IMR-90 (cell line): ENCODE measurements around the gene HRAS. TPM values are rescaled to one million over a fixed set of nuclear protein-coding genes. Genes with fewer than 3 reads are reported as not detected.

Source experiments
- ATAC-seq: fragments of 200-7000 bp; cut with Tn5 transposase; 2 replicates; pipeline ENCODE4 v1.9.1; 2020; ENCODE audit warnings: low read depth, mild to moderate bottlenecking, moderate library complexity
- BruUV-seq: library from RNA; stranded (reverse); fragments of 400-500 nt; replicated peaks from 2 replicates; lab custom pipeline; 2021; lab: Mats Ljungman, UMichigan
- CTCF ChIA-PET: fragments of 300-600 bp; formaldehyde crosslinking; extraction: SDS; loops from one replicate; lab custom pipeline; 2021; ENCODE audit warnings: antibody characterized with exemption; lab: Yijun Ruan, JAX
- POLR2A ChIA-PET: fragments of 300-600 bp; sonication (Branson Sonifier 250); formaldehyde crosslinking; loops from one replicate; lab custom pipeline; 2022; ENCODE audit warnings: antibody characterized with exemption; ENCODE audit not compliant: unreplicated experiment; lab: Charles Lee
- DNase-seq: peaks from one replicate; pipeline ENCODE4 v3.0.0; 2013
- H2AFZ ChIP-seq: replicated peaks from 2 replicates; pipeline ENCODE3; 2013; ENCODE audit warnings: low read length, mild to moderate bottlenecking; ENCODE audit not compliant: poor library complexity
- H2AK5ac ChIP-seq: 2 replicates; pipeline ENCODE4 v1.6.1; 2013; ENCODE audit warnings: low read depth, low read length, inconsistent platforms
- H2AK9ac ChIP-seq: replicated peaks from 2 replicates; pipeline ENCODE3; 2013; ENCODE audit warnings: mild to moderate bottlenecking, low read depth, low read length, moderate library complexity; ENCODE audit not compliant: poor library complexity
- H2BK120ac ChIP-seq: 2 replicates; pipeline ENCODE4 v1.6.1; 2013; ENCODE audit warnings: low read depth, low read length, inconsistent platforms
- H2BK15ac ChIP-seq: 3 replicates; pipeline ENCODE4 v1.6.1; 2013; ENCODE audit warnings: low read depth, low read length, inconsistent platforms
- H2BK20ac ChIP-seq: 2 replicates; pipeline ENCODE4 v1.6.1; 2013; ENCODE audit warnings: low read depth, mild to moderate bottlenecking, inconsistent platforms, low read length, moderate library complexity
- H2BK5ac ChIP-seq: 2 replicates; pipeline ENCODE4 v1.6.1; 2013; ENCODE audit warnings: mild to moderate bottlenecking, low read depth, low read length, inconsistent platforms; ENCODE audit not compliant: poor library complexity, severe bottlenecking
- H3K14ac ChIP-seq: replicated peaks from 2 replicates; pipeline ENCODE4 v1.6.1; 2013; ENCODE audit warnings: low read depth, low read length, inconsistent platforms
- H3K18ac ChIP-seq: 2 replicates; pipeline ENCODE4 v1.6.1; 2013; ENCODE audit warnings: low read depth, low read length, control low read depth
- H3K23ac ChIP-seq: 2 replicates; pipeline ENCODE4 v1.6.1; 2013; ENCODE audit warnings: low read depth, low read length, inconsistent platforms
- H3K27ac ChIP-seq: 2 replicates; pipeline ENCODE4 v1.5.1; 2013; ENCODE audit warnings: mild to moderate bottlenecking, control low read depth, low read length; ENCODE audit not compliant: insufficient read depth
- H3K27me3 ChIP-seq: 2 replicates; pipeline ENCODE4 v1.6.1; 2013; ENCODE audit warnings: low read length; ENCODE audit not compliant: control insufficient read depth, insufficient read depth
- H3K36me3 ChIP-seq: 2 replicates; pipeline ENCODE4 v1.6.1; 2013; ENCODE audit warnings: low read length, mixed read lengths; ENCODE audit not compliant: control insufficient read depth, insufficient read depth
- H3K4ac ChIP-seq: 2 replicates; pipeline ENCODE4 v1.6.1; 2013; ENCODE audit warnings: low read depth, low read length, inconsistent platforms
- H3K4me1 ChIP-seq: 2 replicates; pipeline ENCODE4 v1.6.1; 2013; ENCODE audit warnings: low read length, mixed read lengths; ENCODE audit not compliant: control insufficient read depth, insufficient read depth
- H3K4me2 ChIP-seq: 2 replicates; pipeline ENCODE4 v1.6.1; 2013; ENCODE audit warnings: low read depth, mild to moderate bottlenecking, control low read depth, low read length, moderate library complexity
- H3K4me3 ChIP-seq: 2 replicates; pipeline ENCODE4 v1.5.1; 2013; ENCODE audit warnings: low read depth, mild to moderate bottlenecking, control low read depth, low read length, moderate library complexity; ENCODE audit not compliant: insufficient read depth
- H3K56ac ChIP-seq: 2 replicates; pipeline ENCODE4 v1.6.1; 2013; ENCODE audit warnings: low read length, inconsistent platforms; ENCODE audit not compliant: insufficient read depth; ENCODE audit errors: extremely low read depth
- H3K79me1 ChIP-seq, 2 experiments: 2 replicates each; pipeline ENCODE4 v1.6.1; 2013; ENCODE audit warnings: low read length in 2 of 2, inconsistent platforms in 1 of 2, low read depth in 1 of 2
- H3K9ac ChIP-seq: 2 replicates; pipeline ENCODE4 v1.6.1; 2013; ENCODE audit warnings: low read depth, low read length, control low read depth
- H3K9me1 ChIP-seq: 2 replicates; pipeline ENCODE4 v1.6.1; 2013; ENCODE audit warnings: low read length, inconsistent platforms; ENCODE audit not compliant: insufficient read depth
- H3K9me3 ChIP-seq: 2 replicates; pipeline ENCODE4 v1.6.1; 2013; ENCODE audit warnings: low read length; ENCODE audit not compliant: control insufficient read depth, insufficient read depth
- H4K20me1 ChIP-seq: 2 replicates; pipeline ENCODE4 v1.6.1; 2013; ENCODE audit warnings: low read length, inconsistent platforms; ENCODE audit not compliant: insufficient read depth
- H4K5ac ChIP-seq: 2 replicates; pipeline ENCODE4 v1.6.1; 2013; ENCODE audit warnings: mild to moderate bottlenecking, low read depth, low read length, control low read depth
- H4K8ac ChIP-seq, 2 experiments: 2 replicates each; pipeline ENCODE4 v1.6.1; 2013; ENCODE audit warnings: low read depth in 2 of 2, low read length in 2 of 2, control low read depth in 1 of 2, inconsistent platforms in 1 of 2
- H4K91ac ChIP-seq: 2 replicates; pipeline ENCODE4 v1.6.1; 2013; ENCODE audit warnings: low read depth, low read length, inconsistent platforms; ENCODE audit not compliant: insufficient read depth
- BHLHE40 ChIP-seq: fragments of 150-350 bp; IDR thresholded peaks from 2 replicates; pipeline ENCODE4 v1.6.1; 2016; ENCODE audit warnings: mild to moderate bottlenecking, low read depth, low read length
- CEBPB ChIP-seq: IDR thresholded peaks from 2 replicates; pipeline ENCODE4 v1.6.1; 2012; ENCODE audit warnings: low read depth, low read length, improper control_type of control experiment
- CHD1 ChIP-seq: IDR thresholded peaks from 2 replicates; pipeline ENCODE4 v1.6.1; 2012; ENCODE audit warnings: low read depth, low read length, improper control_type of control experiment
- CTCF ChIP-seq: conservative IDR thresholded peaks from 2 replicates; pipeline ENCODE4 v1.5.1; 2012; ENCODE audit warnings: mild to moderate bottlenecking, low read depth, low read length, improper control_type of control experiment
- ELK1 ChIP-seq: fragments of 150-350 bp; IDR thresholded peaks from 2 replicates; pipeline ENCODE4 v1.6.1; 2016; ENCODE audit warnings: low read depth, mild to moderate bottlenecking, low read length, moderate library complexity, borderline replicate concordance
- FOS ChIP-seq: fragments of 150-350 bp; IDR thresholded peaks from 2 replicates; pipeline ENCODE4 v1.6.1; 2016; ENCODE audit warnings: low read depth, low read length
- MAFK ChIP-seq: IDR thresholded peaks from 2 replicates; pipeline ENCODE4 v1.6.1; 2012; ENCODE audit warnings: low read depth, low read length, improper control_type of control experiment
- MAZ ChIP-seq: IDR thresholded peaks from 2 replicates; pipeline ENCODE4 v1.6.1; 2012; ENCODE audit warnings: low read depth, mild to moderate bottlenecking, low read length, improper control_type of control experiment, moderate library complexity, borderline replicate concordance
- MXI1 ChIP-seq: IDR thresholded peaks from 2 replicates; pipeline ENCODE4 v1.6.1; 2012; ENCODE audit warnings: low read depth, mild to moderate bottlenecking, low read length, moderate library complexity, borderline replicate concordance
- NFE2L2 ChIP-seq: fragments of 150-350 bp; IDR thresholded peaks from 2 replicates; pipeline ENCODE4 v1.6.1; 2016; ENCODE audit warnings: low read depth, mild to moderate bottlenecking, low read length
- POLR2A ChIP-seq: IDR thresholded peaks from 2 replicates; pipeline ENCODE4 v1.6.1; 2012; ENCODE audit warnings: mild to moderate bottlenecking, low read depth, low read length
- RAD21 ChIP-seq: IDR thresholded peaks from 2 replicates; pipeline ENCODE4 v1.6.1; 2012; ENCODE audit warnings: low read length, improper control_type of control experiment
- RCOR1 ChIP-seq: IDR thresholded peaks from 2 replicates; pipeline ENCODE4 v1.6.1; 2012; ENCODE audit warnings: mild to moderate bottlenecking, low read length, improper control_type of control experiment; ENCODE audit not compliant: insufficient replicate concordance
- RFX5 ChIP-seq: IDR thresholded peaks from 2 replicates; pipeline ENCODE4 v1.8.0; 2012; ENCODE audit warnings: low read depth, mild to moderate bottlenecking, low read length, moderate library complexity
- SMC3 ChIP-seq: fragments of 150-350 bp; IDR thresholded peaks from 2 replicates; pipeline ENCODE4 v1.6.1; 2016; ENCODE audit warnings: low read depth, mild to moderate bottlenecking, antibody characterized with exemption, low read length, moderate library complexity
- WGBS, 2 experiments: methylation state at CpG; one replicate each; pipeline versions ENCODE4 v1.1.5 to v1.1.7; 2013; ENCODE audit warnings: missing lambda C conversion rate in 2 of 2; ENCODE audit not compliant: insufficient read length in 1 of 2; ENCODE audit errors: extremely low coverage in 2 of 2; 5-methylcytosine and 5-hydroxymethylcytosine counted together
- dilution Hi-C: fragments of 300-500 bp; cut with HindIII; formaldehyde crosslinking; loops from one replicate; pipeline ENCODE4 v1.14.3; 2018; ENCODE audit warnings: low sequenced_read_pairs; ENCODE audit not compliant: unreplicated experiment
- in situ Hi-C: fragments of 300-500 bp; cut with MboI; formaldehyde crosslinking; loops from 3 replicates; pipeline ENCODE4 v1.14.3; 2019; ENCODE audit warnings: low sequenced_read_pairs, inconsistent platforms, mixed read lengths
- intact Hi-C: fragments of 100-400 bp; cut with micrococcal nuclease; formaldehyde crosslinking; loops from 2 replicates; pipeline ENCODE4 v1.10.0; 2022
- polyA plus RNA-seq, 3 experiments: library from polyadenylated mRNA; depleted of rRNA; stranded (reverse); fragments of >200 nt; gene quantifications; 2 replicates each; pipeline ENCODE4 v1.2.3, GENCODE V29; 2012; ENCODE audit warnings: low replicate concordance in 1 of 3
- total RNA-seq: library from RNA; depleted of rRNA; stranded (reverse); fragments of >200 nt; gene quantifications from 2 replicates; pipeline ENCODE4 v1.2.3, GENCODE V29; 2012
- TF ChIP-seq, protein P1 (sequence below): fragments of 150-350 bp; IDR thresholded peaks from 2 replicates; pipeline ENCODE4 v1.6.1; 2017; ENCODE audit warnings: mild to moderate bottlenecking, antibody characterized with exemption, low read length, low read depth

Gene HRAS
- total and polyA plus RNA-seq, 2 of the 4 experiments (the other 2 are of a cell fraction) = 108 to 123 TPM

DNA sequence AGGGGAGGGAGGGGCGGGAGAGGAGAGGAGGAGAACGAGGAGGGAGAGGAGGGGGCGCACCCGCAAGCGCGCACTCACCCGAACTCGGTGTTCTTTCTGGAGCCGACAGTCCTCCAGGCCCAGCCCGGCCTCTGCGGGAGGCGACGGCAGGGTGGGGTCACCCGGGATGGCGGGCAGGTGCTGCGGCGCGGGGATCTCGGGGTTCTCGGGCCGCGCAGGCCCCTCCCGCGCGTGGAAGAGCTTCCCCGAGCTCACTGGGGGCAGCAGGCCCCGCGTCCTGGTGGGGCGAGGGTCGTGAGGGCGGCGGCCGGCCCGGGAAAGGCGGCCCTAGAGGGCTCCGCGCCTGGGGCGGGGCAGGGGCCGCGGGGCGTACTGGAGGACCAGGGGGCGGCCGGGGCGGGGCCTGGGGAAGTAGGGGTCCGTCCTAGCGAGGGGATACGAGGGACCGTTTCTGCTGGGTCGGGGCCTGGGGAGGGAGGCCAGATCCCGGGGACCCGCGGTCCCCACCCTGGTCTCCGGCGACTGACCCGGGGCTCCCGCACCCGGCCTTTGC is 19.9 kb upstream of the HRAS start:
- no peak overlapping the region for H3K4ac ChIP-seq
- in situ Hi-C loops = no loop called here
- ATAC-seq (no peak), DNase-seq (no peak)
- peaks cover 6% of the 10 kb centered on the region; the same call in 1 of the 2 replicates for H4K20me1 ChIP-seq
- ChIA-PET CTCF (interaction anchor here (0.5 to 1.3 kb wide), 2 partner anchors 8 to 253 kb away, joined by 3 read pairs; no protein-coding TSS in a partner anchor), POLR2A (no interaction called here)
- intact Hi-C loops = loop anchor here (10.0 kb wide), 1 partner anchor 169 kb away; no protein-coding TSS in a partner anchor
- peaks cover 6% of the 10 kb centered on the region for H3K4me1 ChIP-seq
- H3K56ac ChIP-seq = no peak overlapping the region
- H2BK20ac ChIP-seq = no peak overlapping the region
- H2AK9ac ChIP-seq = no peak overlapping the region
- no peak overlapping the region for H3K4me3 ChIP-seq
- no peaks in the 10 kb centered on the region; a peak in 1 of 4 replicates for H3K79me1 ChIP-seq
- H3K23ac ChIP-seq = no peak overlapping the region
- no peak overlapping the region; the same call in 1 of the 2 replicates for H2AK5ac ChIP-seq
- no peak overlapping the region for H3K14ac ChIP-seq
- H3K18ac ChIP-seq = no peak overlapping the region
- WGBS, 2 experiments = 0% methylated on average over 13 of the region's 57 CpGs; no CpG with 5 or more reads in 1 of the 2 experiments
- no peaks in the 10 kb centered on the region for H3K9me3 ChIP-seq
- no peak overlapping the region for H2BK120ac ChIP-seq
- no peaks in the 10 kb centered on the region for H3K9me1 ChIP-seq
- H3K27ac ChIP-seq = no peak overlapping the region
- H2BK15ac ChIP-seq = no peak overlapping the region
- H3K9ac ChIP-seq = no peak overlapping the region
- H3K4me2 ChIP-seq = peak overlapping the region; percentile 79
- no peak overlapping the region for H4K91ac ChIP-seq
- H2AFZ ChIP-seq = peak overlapping the region; percentile 43
- no peak overlapping the region for H2BK5ac ChIP-seq
- no TSS peak for BruUV-seq
- H4K8ac ChIP-seq = no peak overlapping the region
- peaks cover 57% of the 10 kb centered on the region for H3K27me3 ChIP-seq
- no peak overlapping the region for H4K5ac ChIP-seq
- dilution Hi-C loops = no loop called here
- TF ChIP-seq SMC3 (no peak), MAZ (no peak), CEBPB (no peak), RFX5 (no peak), CTCF (no peak), NFE2L2 (no peak), MAFK (no peak), MXI1 (no peak), BHLHE40 (no peak), RCOR1 (no peak), CHD1 (no peak), RAD21 (no peak), ELK1 (no peak), FOS (no peak), POLR2A (no peak)
- TF ChIP-seq, protein P1, sequence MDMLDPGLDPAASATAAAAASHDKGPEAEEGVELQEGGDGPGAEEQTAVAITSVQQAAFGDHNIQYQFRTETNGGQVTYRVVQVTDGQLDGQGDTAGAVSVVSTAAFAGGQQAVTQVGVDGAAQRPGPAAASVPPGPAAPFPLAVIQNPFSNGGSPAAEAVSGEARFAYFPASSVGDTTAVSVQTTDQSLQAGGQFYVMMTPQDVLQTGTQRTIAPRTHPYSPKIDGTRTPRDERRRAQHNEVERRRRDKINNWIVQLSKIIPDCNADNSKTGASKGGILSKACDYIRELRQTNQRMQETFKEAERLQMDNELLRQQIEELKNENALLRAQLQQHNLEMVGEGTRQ = no peak
- H3K36me3 ChIP-seq = peaks cover 2% of the 10 kb centered on the region; the same call in 1 of the 2 replicates
